Common myeloid progenitor, CD34-positive (primary cell): ENCODE data around the gene ERFL.

ENCODE experiments used
- CTCF ChIA-PET: fragments of 350-600 bp; sonication (Branson Sonifier 250); formaldehyde crosslinking; loops from one replicate; lab custom pipeline; 2021; ENCODE audit warnings: antibody characterized with exemption; lab: Charles Lee
- POLR2A ChIA-PET: fragments of 350-600 bp; sonication (Branson Sonifier 250); formaldehyde crosslinking; loops from one replicate; lab custom pipeline; 2021; ENCODE audit warnings: antibody characterized with exemption; lab: Charles Lee
- DNase-seq, 3 donors: peaks; one replicate each; pipeline versions ENCODE4 v3.0.0 to v3.0.0-alpha.2; 2013
- H3K27ac ChIP-seq, 2 experiments: 1 replicate in 1 of 2; 2 replicates in 1 of 2; pipeline ENCODE4 v1.7.0; 2013; ENCODE audit warnings: inconsistent platforms in 2 of 2, low read length in 2 of 2, mild to moderate bottlenecking in 2 of 2, low read depth in 1 of 2, moderate library complexity in 1 of 2; ENCODE audit not compliant: severe bottlenecking in 2 of 2, insufficient read depth in 1 of 2, poor library complexity in 1 of 2
- H3K27me3 ChIP-seq, 5 experiments: replicated peaks in 2 of 5; 1 replicate in 3 of 5; 2 replicates in 2 of 5; pipeline versions ENCODE4 v1.6.1 to v1.7.0; 2013; ENCODE audit warnings: low read length in 4 of 5, mild to moderate bottlenecking in 2 of 5, moderate library complexity in 2 of 5, inconsistent platforms in 1 of 5; ENCODE audit not compliant: insufficient read depth in 5 of 5, control insufficient read depth in 4 of 5
- H3K36me3 ChIP-seq, 4 experiments: 1 replicate in 2 of 4; 2 replicates in 2 of 4; pipeline versions ENCODE4 v1.6.1 to v1.7.0; 2013; ENCODE audit warnings: low read length in 3 of 4, control low read depth in 1 of 4, mild to moderate bottlenecking in 1 of 4; ENCODE audit not compliant: control insufficient read depth in 4 of 4, insufficient read depth in 4 of 4
- H3K4me1 ChIP-seq, 4 experiments: 1 replicate in 3 of 4; 2 replicates in 1 of 4; pipeline versions ENCODE4 v1.6.1 to v1.7.1; 2013; ENCODE audit warnings: low read length in 3 of 4, mild to moderate bottlenecking in 3 of 4, control low read depth in 1 of 4, inconsistent platforms in 1 of 4, moderate library complexity in 1 of 4; ENCODE audit not compliant: control insufficient read depth in 4 of 4, insufficient read depth in 4 of 4; ENCODE audit errors: control extremely low read depth in 1 of 4
- H3K4me3 ChIP-seq, 7 experiments: 1 replicate in 4 of 7; 2 replicates in 3 of 7; pipeline versions ENCODE4 v1.5.1 to v1.7.0; 2013; ENCODE audit warnings: mild to moderate bottlenecking in 7 of 7, low read length in 6 of 7, moderate library complexity in 6 of 7, inconsistent platforms in 2 of 7, low read depth in 2 of 7, control low read depth in 1 of 7; ENCODE audit not compliant: insufficient read depth in 4 of 7, control insufficient read depth in 1 of 7; ENCODE audit errors: extremely low read depth in 1 of 7
- H3K9me3 ChIP-seq, 5 experiments: 1 replicate in 4 of 5; 2 replicates in 1 of 5; pipeline versions ENCODE4 v1.6.1 to v1.7.1; 2013; ENCODE audit warnings: low read length in 4 of 5, mild to moderate bottlenecking in 2 of 5, inconsistent platforms in 1 of 5, low read depth in 1 of 5, moderate library complexity in 1 of 5; ENCODE audit not compliant: control insufficient read depth in 4 of 5, insufficient read depth in 2 of 5; ENCODE audit errors: control extremely low read depth in 1 of 5
- WGBS: methylation state at CpG from one replicate; pipeline ENCODE4 v1.1.5; 2013; ENCODE audit not compliant: insufficient coverage; 5-methylcytosine and 5-hydroxymethylcytosine counted together

The ERFL gene

DNA sequence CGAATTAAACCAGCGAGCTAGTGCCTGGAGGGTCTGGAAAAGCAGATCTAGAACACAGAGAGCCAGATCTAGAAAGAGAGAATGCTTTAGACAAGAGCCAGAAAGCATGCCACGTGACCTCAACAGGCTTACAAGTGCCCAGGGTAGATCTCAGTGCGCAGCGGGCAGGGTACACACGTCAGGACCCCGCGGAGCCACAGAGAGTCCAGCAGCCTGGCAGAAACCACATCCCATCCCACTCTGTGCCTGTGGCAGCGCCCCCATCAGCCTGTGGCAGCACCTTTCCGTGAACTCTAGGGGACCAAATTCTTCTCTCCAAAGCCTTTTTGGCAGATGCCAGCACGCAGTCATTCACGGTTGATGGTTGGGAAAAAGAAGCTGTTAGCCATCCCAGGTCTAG is 39.3 kb downstream of the ERFL start:
- ChIA-PET CTCF (interaction anchor here (1.0 to 7.4 kb wide), 9 partner anchors 14 to 63 kb away, joined by 3 to 82 read pairs (median 4); partner anchors contain the start of genes CD79A and RPS19), POLR2A (no interaction called here)
- H3K36me3 ChIP-seq = peaks cover 0 to 42% (median 20%) of the 10 kb centered on the region in 4 experiments
- 91% methylated on average over 11 of the region's 12 CpGs for WGBS
- H3K4me1 ChIP-seq = peaks cover 17 to 80% (median 74%) of the 10 kb centered on the region in 4 experiments
- H3K27me3 ChIP-seq = no peaks in the 10 kb centered on the region
- no peak for DNase-seq
- no peak overlapping the region for H3K4me3 ChIP-seq
- H3K27ac ChIP-seq = peak overlapping the region; percentile 20 to 22
- no peaks in the 10 kb centered on the region for H3K9me3 ChIP-seq

DNA sequence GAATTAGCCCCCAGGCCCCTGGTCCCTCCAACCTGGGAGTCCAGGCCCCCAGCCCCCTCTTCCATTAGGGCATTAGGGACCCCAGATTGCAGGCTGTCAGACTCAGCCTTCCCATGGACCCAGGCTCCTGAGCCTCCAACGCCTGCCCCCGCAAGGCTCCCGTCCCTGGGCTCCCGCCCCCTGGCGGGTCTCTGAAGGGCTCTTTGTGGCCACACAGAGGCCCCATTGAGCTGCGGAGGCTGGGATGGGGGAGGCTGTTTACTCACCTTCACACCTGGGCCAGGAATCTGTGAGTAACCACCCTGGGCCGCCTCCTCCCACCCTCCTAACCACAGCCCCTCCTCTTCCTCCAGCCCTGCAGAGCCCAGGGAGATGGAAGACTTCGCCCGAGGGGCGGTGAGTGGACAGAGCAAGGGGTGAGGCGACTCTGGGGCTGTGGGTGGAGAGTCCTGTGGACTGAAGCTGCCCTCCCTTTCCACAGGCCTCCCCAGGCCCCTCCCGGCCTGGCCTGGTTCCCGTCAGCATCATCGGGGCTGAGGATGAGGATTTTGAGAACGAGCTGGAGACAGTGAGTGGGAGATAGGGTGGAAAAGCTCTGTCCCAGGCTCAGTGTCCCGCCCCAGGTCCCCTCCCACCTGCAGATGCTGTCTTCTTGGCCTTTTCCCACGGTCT is 40.4 kb downstream of the ERFL start:
- Histone ChIP-seq H3K4me3 (peak overlapping the region in 6 of 7 experiments; percentile 53 to 88 (median 68)), H3K4me1 (peaks cover 17 to 80% (median 76%) of the 10 kb centered on the region in 4 experiments), H3K27ac (peak overlapping the region; percentile 66 to 85), H3K36me3 (peaks cover 0 to 38% (median 18%) of the 10 kb centered on the region in 4 experiments), H3K9me3 (no peaks in the 10 kb centered on the region), H3K27me3 (no peaks in the 10 kb centered on the region)
- DNase-seq = peak in 2 of 3 donors; percentile 61 to 70
- ChIA-PET CTCF (interaction anchor here (0.8 to 7.4 kb wide), 13 partner anchors 13 to 64 kb away, joined by 3 to 82 read pairs (median 4); partner anchors contain the start of genes CD79A and RPS19), POLR2A (interaction anchor here (0.6 to 1.7 kb wide), 2 partner anchors 15 to 46 kb away, joined by 6 to 8 read pairs; no protein-coding TSS in a partner anchor)
- WGBS = 15% methylated on average over 7 of the region's 17 CpGs

DNA sequence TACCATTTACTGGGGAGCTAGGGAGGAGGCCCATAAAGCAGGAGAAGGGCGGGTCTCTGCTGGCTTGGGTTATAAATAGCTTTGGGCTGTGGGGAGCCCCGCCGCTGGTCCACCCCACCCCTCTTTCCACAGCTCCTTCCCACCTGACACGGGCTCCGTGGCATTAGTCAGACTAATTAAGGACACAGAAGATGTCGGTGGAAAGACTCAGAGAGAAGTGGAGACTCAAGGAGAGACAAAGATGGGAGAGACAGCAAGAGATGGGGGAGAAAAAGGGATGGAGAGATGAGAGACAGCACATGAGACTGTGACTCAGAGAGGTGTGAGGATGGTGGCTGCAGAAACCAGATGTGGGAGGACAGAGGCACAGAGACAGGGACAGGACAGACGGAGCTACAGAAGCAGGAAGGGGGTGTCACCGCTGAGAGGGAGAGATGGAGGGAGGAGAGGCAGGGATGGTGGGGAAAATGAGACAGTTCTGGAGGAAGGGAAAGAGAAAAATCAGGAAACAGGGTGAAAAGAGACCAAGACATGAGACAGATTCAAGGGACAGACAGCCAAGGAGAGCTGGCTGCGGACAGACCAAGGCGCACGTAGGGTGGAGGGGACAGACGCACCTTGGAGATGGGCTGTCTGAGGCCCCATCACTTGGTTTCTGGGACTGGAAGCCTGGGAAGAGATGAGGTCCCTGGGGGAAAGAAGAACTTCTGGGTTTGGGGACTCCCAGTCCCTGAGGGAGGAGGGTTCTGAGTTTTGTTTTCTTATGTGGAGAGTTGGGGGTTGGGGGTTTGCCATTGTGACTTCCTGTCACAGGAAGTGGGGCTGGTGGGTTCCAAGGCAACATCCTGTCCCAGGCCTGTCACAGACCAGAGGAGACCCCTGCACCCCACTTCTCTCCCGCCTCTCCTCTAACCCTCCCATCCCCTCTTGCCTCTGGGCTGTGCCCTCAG is 41.2 kb downstream of the ERFL start:
- no peaks in the 10 kb centered on the region for H3K9me3 ChIP-seq
- peaks cover 0 to 30% (median 12%) of the 10 kb centered on the region in 4 experiments for H3K36me3 ChIP-seq
- ChIA-PET POLR2A (interaction anchor here (0.6 to 1.7 kb wide), 4 partner anchors 10 to 509 kb away, joined by 3 to 8 read pairs (median 7); partner anchors contain the start of gene CD79A), CTCF (interaction anchor here (0.6 to 7.4 kb wide), 16 partner anchors 12 to 78 kb away, joined by 3 to 82 read pairs (median 4); partner anchors contain the start of genes CD79A and RPS19)
- H3K27me3 ChIP-seq = no peaks in the 10 kb centered on the region
- peak overlapping the region; percentile 66 to 85 for H3K27ac ChIP-seq
- H3K4me3 ChIP-seq = peak overlapping the region; percentile 23 to 88 (median 67)
- WGBS = 15% methylated on average over 6 of the region's 13 CpGs
- DNase-seq = peak in 2 of 3 donors; percentile 82 to 87
- peaks cover 18 to 81% (median 76%) of the 10 kb centered on the region in 4 experiments for H3K4me1 ChIP-seq

DNA sequence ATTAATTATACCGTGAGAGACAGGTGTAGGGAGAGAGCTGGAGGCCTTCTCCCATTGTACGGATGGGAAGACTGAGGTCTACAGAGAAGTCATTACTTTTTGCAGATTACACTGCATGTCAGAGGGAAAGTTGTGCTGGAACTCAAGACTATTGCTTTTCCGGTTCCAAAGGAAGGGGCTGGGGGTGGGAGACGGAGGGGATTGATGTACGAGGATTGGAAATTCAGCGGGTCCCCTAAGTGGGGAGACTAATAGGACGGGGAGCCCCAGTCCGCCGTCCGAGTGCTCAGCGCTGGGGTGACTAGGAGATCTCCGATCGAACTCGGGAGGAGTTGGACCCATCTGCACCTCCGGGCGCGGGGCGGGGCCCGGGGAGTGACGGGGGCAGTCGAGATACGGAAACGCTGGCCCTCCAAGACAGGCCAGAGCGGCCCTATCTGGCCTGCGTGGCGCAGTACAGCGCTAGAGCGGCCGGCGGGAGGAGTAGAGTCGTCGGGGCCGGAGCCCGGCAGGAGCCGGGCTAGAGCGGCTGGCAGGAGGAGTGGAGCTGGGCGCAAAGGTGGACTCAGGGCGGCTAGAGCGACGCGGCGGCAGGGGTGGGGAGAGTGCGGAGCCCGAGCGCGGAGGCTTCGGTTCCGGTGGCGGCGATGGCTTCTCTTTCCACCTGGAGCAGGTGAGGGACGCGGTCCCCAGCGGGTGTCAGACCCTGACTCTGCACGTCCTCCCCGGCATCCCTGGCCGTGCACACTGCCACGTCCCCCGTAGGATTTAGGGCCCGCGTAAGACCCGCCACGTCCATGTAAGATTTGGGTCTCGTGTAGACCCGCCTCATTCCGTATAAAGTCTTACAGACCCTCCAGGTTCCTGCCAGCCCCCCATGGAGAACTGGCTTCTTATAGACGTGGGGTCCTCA is 44.2 kb downstream of the ERFL start:
- Histone ChIP-seq H3K27me3 (no peaks in the 10 kb centered on the region), H3K36me3 (peaks cover 0 to 14% (median 1%) of the 10 kb centered on the region in 4 experiments), H3K9me3 (no peaks in the 10 kb centered on the region), H3K4me1 (peaks cover 17 to 75% (median 65%) of the 10 kb centered on the region in 4 experiments), H3K27ac (peak overlapping the region; percentile 72 to 89), H3K4me3 (peak overlapping the region; percentile 64 to 96 (median 87))
- POLR2A ChIA-PET = interaction anchor here (0.6 to 1.1 kb wide), 2 partner anchors 25 to 61 kb away, joined by 3 read pairs; no protein-coding TSS in a partner anchor
- DNase-seq = peak; percentile 95 to 97 (median 96)
- CTCF ChIA-PET = interaction anchor here (0.6 to 2.4 kb wide), 8 partner anchors 11 to 1792 kb away, joined by 3 to 11 read pairs (median 3); partner anchors contain the start of gene RPS19
- under 1% methylated on average over 64 of the region's 66 CpGs for WGBS

DNA sequence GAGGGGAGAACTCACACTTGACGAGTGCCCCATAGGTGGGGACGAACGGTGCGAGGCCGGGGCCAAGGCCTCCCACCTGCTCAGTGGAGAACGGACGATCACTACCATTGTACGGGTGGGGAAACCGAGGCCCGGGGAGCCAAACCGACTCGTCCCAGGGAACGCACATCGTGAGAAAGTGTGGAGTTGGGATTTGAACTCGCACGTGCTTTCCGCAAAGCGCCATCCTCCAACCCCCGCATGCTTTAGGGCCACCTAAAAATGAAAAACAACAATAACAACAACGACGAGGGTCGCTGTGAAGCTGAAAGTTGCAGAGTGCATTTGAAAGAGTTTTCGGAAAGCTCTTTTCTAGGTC is 44.8 kb downstream of the ERFL start:
- ChIA-PET CTCF (interaction anchor here (0.9 to 2.4 kb wide), 6 partner anchors 7 to 73 kb away, joined by 3 to 11 read pairs (median 3); no protein-coding TSS in a partner anchor), POLR2A (interaction anchor here (1.1 kb wide), 1 partner anchor 24 kb away, joined by 3 read pairs; no protein-coding TSS in a partner anchor)
- peak overlapping the region in 1 of 2 experiments; percentile 89 for H3K27ac ChIP-seq
- 0% methylated on average over 22 of the region's 23 CpGs for WGBS
- H3K9me3 ChIP-seq = no peaks in the 10 kb centered on the region
- H3K4me1 ChIP-seq = peaks cover 17 to 75% (median 65%) of the 10 kb centered on the region in 4 experiments
- no peak for DNase-seq
- no peaks in the 10 kb centered on the region for H3K27me3 ChIP-seq
- peak overlapping the region; percentile 64 to 96 (median 87) for H3K4me3 ChIP-seq
- peaks cover 0 to 7% (median 0%) of the 10 kb centered on the region in 4 experiments for H3K36me3 ChIP-seq
